ENCODE data around the gene PPCDC.

The PPCDC gene

DNA sequence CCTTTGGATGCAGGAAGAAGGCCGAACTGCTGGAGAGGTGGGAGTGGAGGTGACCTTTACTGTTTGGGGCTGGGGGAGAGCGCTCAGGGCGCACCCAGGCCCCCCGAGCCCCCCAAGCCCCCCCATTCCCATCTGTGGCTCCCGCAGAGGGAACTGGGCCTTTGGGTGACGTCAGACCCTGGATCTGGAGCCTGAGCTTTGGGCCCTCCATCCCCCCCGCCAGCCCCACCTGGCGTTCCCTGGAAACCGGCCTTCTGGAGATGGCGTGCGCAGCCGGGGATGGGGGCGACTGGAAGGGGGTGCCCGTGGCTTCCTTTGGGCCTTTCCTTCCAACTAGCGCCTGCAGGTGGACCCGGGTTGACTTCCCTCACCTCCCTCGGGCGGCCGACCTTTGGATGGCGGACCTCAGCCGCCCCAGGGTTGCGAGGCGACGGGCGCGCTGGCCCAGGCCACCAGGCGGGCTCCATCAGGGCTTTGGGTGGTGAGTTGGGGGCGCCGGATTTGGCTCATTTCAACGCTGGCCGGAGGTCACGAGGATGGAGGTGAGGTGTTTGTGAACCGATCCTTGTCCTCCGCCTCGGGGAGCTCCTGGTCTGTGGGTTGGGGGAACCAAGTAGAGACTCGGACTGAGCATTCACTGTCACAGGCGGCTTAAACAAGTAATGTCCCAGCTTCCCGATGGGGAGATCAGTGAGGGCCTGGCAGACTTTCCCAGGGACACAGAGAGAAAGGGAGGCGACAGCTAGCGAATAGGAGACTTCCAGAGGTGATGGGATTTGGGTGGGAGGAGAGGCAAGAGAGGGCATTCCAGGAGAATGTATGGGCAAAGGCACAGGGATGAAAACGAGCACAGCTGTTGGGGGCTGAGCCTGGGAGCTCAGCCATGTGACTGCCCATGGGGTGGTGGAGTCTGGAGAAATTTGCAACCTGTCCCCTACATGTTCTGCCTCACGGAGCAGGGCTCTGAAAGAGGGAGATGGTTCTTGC, 27.3 kb upstream of the PPCDC start:
- no peak for TF ChIP-seq GATA2 (IDR thresholded peaks at IDR 0.05; ENCODE audit: low read depth, low read length)
- no peak for TF ChIP-seq GATA3 (IDR thresholded peaks at IDR 0.05; ENCODE audit: low read depth, low read length)

DNA sequence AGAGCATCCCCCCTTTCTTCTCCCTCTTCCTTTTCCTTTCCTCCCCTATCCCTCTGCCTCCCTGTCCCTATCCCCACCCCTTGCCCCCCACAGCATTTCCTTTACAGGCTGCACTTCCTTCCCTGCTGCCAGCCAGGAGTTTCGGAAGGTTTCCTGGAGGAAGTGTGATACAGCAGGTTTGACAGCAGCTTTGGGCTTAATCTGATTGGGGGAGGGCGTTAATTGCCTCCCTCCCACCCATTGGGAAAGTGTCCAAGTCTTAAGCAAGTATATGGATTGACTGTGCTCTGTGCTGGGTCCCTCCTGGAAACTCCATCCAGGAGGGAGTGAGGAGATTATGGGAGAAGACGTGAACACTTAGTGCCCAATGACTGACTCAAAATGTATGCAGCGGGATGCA, 26.2 kb upstream of the PPCDC start:
- no peak for TF ChIP-seq GATA2 (IDR thresholded peaks at IDR 0.05; ENCODE audit: low read depth, low read length)

DNA sequence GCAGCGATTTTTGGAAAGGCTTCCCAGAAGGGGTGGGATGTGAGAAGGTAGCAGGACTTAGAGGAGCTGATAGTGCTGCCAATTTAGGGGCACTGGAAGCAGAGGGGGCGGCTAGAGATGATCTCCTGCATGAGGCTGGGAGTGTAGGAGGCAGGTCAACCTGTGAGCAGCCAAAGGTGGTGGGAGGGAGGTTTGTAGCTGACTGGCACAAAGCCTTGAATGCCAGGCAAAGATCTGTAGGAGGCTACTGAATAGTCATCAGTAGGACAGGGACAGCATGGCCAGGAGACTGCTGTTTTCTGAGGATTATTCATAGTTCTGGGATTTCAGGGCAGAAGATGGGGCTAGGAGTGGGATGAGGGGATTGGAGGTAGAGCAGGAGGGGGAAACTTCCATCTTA, 25.8 kb upstream of the PPCDC start:
- TF ChIP-seq GATA3 (IDR thresholded peaks at IDR 0.05; ENCODE audit: low read depth, low read length) (no peak), GATA2 (IDR thresholded peaks at IDR 0.05; ENCODE audit: low read depth, low read length) (no peak)

DNA sequence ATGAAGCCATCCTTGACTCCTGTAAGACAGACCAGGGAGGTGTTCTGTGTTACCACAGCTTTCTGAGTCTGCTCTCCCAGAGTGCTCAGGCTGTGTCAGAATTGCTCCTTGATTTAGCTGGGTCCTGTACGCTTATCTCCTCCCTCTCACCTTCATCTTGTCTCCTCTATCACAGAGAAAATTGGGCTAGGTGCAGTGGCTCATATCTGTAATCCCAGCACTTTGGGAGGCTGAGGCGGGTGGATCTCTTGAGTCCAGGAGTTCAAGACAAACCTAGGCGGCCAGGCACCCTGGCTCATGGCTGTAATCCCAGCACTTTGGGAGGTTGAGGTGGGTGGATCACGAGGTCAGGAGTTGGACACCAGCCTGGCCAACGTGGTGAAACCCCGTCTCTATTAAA, 22.1 kb upstream of the PPCDC start:
- TF ChIP-seq GATA2 (IDR thresholded peaks at IDR 0.05; ENCODE audit: low read depth, low read length) (no peak), GATA3 (IDR thresholded peaks at IDR 0.05; ENCODE audit: low read depth, low read length) (no peak)

DNA sequence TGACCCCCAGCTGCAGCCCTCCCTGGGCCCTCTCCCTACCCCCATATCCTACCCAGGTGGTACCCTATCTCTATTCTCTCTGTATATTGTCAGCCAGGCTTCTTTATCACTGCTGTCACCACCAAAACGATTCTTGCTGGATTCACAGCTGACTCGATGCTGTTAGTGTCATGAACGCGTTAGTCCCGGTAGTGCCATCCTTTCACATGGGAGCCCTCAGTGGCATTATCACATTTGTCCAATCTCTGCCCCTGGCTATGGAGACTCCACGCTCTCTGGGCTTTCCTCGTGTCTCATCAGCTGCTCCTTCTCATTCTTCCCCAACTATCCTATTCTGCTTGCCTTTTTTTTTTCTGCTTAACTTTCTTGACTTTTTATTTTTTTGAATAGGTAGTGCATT, 21.0 kb upstream of the PPCDC start:
- TF ChIP-seq GATA2 (IDR thresholded peaks at IDR 0.05; ENCODE audit: low read depth, low read length): peak; percentile 83
- TF ChIP-seq GATA3 (IDR thresholded peaks at IDR 0.05; ENCODE audit: low read depth, low read length): no peak

DNA sequence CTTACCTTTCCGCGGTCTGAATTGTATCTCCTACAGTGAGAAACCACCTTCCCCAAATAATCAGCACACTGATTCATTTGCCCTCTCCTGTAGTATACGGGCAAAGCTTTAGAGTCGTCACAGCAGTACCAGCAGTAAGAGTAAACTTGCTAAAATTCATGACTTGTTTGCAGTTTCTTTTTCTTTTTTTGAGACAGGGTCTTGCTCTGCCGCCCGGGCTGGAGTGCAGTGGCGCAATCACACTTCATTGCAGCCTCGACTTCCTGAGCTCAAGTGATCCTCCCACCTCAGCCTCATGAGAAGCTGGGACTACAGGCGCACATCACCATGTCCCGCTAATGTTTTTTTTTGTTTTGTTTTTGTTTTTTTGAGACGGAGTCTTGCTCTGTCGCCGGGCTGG, 16.2 kb upstream of the PPCDC start:
- TF ChIP-seq GATA2 (IDR thresholded peaks at IDR 0.05; ENCODE audit: low read depth, low read length): no peak
- no peak for TF ChIP-seq GATA3 (IDR thresholded peaks at IDR 0.05; ENCODE audit: low read depth, low read length)

DNA sequence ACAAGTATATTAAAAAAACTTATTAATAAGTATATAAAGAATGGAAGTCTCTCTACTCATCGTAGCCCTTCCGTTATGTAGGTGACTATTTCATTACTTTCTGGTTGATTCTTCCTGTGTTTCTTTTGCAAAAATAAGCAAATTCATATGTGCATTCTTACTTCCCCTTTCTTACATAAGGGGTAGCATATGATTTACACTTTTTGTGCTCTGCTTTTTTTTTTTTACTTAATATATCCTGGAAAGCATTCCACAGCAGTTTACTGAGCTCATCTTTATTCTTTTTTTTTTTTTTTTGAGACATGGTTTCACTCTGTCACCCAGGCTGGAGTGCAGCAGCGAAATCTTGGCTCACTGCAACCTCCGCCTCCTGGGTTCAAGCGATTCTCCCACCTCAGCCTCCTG, 15.2 kb upstream of the PPCDC start:
- no peak for TF ChIP-seq GATA2 (IDR thresholded peaks at IDR 0.05; ENCODE audit: low read depth, low read length)
- no peak for TF ChIP-seq GATA3 (IDR thresholded peaks at IDR 0.05; ENCODE audit: low read depth, low read length)

DNA sequence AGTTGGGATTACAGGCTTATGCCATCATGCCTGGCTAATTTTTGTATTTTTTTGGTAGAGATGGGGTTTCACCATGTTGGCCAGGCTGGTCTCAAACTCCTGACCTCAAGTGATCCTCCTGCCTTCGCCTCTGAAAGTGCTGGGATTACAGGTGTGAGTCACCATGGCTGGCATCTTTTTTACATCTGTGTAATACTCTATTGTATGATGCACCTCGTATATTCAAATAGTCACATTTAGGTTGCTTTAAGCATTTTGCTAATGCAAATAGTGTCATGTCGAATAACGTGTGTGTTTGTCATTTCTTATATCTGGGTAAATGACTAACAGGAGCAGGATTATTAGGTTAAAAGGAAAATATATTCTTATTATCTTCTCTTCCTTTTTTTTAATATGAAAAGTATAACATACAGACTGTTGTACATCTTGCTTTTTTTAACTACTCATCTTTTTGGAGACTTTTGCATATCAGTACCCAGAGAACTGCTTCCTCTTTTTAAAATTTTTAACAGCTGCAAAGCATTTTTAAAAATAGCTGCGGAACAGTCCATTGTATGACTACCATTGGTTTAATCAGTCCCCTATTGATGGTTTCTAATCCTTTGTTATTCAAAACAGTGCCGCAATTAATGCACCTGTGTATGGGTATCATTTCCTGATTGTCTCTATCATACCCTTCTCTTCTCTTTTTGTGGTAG, 14.6 kb upstream of the PPCDC start:
- no peak for TF ChIP-seq GATA2 (IDR thresholded peaks at IDR 0.05; ENCODE audit: low read depth, low read length)
- no peak for TF ChIP-seq GATA3 (IDR thresholded peaks at IDR 0.05; ENCODE audit: low read depth, low read length)

DNA sequence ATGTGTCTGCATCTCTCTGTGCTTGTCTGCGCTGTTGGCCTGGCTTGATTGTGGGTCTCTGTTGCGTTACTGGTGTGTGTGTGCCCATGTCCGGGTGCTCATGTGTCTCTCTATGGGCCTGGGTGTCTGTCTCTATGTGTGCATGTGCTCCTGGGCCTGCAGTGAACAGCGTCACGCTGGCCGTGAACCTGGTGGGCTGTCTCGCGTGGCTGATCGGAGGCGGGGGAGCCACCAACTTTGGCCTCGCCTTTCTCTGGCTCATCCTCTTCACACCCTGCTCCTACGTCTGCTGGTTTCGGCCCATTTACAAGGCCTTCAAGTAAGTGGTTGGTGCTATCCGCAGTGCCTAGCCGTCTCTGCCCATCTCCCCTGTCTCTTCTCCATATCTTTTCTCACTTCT, 7.0 kb upstream of the PPCDC start:
- no peak for TF ChIP-seq GATA3 (IDR thresholded peaks at IDR 0.05; ENCODE audit: low read depth, low read length)
- TF ChIP-seq GATA2 (IDR thresholded peaks at IDR 0.05; ENCODE audit: low read depth, low read length): no peak

DNA sequence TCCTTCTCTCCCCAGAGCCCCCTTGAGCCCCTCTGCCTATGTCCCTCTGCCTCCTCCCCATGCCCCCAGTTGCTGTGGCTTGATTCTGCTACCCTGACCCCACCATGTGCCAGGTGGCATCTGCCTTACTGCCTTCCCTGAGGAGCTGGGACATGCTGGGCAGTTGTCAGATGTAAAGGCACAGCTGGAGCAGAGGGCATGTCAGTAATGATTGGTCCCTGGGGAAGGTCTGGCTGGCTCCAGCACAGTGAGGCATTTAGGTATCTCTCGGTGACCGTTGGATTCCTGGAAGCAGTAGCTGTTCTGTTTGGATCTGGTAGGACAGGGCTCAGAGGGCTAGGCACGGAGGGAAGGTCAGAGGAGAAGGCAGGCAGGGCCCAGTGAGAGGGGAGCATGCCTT, 3.5 kb upstream of the PPCDC start:
- TF ChIP-seq GATA2 (IDR thresholded peaks at IDR 0.05; ENCODE audit: low read depth, low read length): no peak
- no peak for TF ChIP-seq GATA3 (IDR thresholded peaks at IDR 0.05; ENCODE audit: low read depth, low read length)

DNA sequence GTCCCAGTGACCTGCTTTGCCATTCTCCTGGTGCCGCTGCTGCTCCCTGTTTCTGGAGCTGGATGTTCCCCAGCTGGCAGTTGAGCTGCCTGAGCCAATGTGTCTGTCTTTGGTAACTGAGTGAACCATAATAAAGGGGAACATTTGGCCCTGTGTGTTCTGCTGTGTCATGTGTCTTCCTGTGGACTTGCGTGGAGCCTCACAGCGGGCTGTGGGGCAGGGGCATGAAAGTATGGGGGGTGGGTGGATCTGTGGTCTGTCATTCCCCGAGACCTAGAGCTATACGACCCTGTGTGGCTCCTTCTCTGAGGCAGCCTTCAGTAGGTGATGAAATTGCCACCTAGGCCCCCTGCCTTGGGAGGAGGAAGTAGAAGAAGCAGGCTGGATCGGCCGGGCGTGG, 2.0 kb upstream of the PPCDC start:
- TF ChIP-seq GATA3 (IDR thresholded peaks at IDR 0.05; ENCODE audit: low read depth, low read length): no peak
- TF ChIP-seq GATA2 (IDR thresholded peaks at IDR 0.05; ENCODE audit: low read depth, low read length): no peak

DNA sequence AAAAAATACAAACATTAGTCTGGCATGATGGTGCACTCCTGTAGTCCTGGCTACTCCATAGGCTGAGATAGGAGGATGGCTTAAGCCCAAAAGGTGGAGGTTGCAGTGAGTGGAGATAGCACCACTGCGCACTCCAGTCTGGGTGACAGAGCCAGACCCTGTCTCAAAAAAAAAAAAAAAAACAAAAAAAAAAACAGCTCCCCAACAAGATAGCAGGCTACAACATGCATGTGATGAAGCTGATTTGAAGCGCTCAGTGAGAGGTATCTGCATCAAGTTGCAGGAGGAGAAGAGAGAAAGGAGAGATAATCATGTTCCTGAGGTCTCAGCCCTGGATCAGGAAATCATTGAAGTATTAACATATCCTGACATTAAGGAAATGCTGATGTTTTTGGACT, 608 bp upstream of the PPCDC start:
- TF ChIP-seq GATA3 (IDR thresholded peaks at IDR 0.05; ENCODE audit: low read depth, low read length) (no peak), GATA2 (IDR thresholded peaks at IDR 0.05; ENCODE audit: low read depth, low read length) (no peak; the same call in 1 of the 2 replicates)

DNA sequence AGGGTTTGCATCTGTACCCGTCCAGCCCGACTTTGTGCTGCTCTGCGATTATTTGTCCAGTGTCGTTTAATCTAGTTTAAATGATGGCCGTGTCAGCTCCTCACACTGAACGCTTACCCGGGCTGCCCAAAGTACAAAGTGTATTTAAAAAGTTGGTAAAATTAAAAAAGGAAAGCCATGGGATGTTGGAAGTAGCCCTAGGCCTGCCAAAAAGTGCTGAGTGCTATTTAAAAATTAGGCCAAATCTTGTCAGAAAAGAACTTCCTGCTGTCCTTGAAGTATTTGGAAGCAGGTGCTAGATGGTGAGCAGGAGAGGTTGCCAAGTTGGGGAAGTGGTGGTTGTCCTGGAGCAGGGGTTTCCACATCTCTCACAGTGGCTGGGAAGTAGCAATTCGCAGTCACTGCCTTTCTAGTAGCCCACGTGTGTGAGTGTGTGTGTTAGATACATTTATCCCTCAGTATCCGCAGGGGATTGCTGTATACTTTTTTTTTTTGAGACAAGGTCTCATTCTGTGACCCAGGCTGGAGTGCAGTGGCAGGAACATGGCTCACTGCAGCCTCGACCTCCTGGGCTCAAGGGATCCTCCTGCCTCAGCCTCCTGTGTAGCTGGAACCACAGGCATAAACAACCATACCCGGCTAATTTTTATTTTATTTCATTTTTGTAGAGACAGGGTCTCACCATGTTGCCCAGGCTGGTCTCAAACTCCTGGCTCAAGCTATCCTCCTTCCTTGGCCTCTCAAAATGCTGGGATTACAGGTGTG, 664 bp downstream of the PPCDC start:
- TF ChIP-seq GATA2 (IDR thresholded peaks at IDR 0.05; ENCODE audit: low read depth, low read length) (no peak), GATA3 (IDR thresholded peaks at IDR 0.05; ENCODE audit: low read depth, low read length) (no peak)

DNA sequence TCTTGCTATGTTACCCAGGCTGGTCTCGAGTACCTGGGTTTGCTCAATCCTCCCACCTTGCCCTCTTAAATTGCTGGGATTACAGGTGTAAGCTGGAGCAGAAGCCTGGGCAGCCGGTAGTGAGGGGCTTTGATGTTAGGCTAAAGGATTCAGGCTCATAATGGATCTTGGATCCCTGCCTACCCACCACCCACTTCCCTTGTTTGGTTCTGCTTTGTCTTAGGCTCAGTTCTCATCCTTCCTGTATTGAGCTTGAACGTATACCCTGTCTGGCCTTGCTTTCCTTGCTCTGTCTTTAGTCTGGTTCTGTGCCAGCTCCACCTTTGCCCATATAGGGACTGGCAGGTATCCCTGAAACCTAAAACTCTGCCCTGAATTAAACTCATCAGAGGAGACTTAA, 1.7 kb downstream of the PPCDC start:
- no peak for TF ChIP-seq GATA2 (IDR thresholded peaks at IDR 0.05; ENCODE audit: low read depth, low read length)
- TF ChIP-seq GATA3 (IDR thresholded peaks at IDR 0.05; ENCODE audit: low read depth, low read length): no peak

All from SH-SY5Y (cell line).